Osteocyte (in vitro differentiated cells): ENCODE data around the gene MTX1. TPM values are rescaled to one million over a fixed set of nuclear protein-coding genes. Genes with fewer than 3 reads are reported as not detected.

Experiments used
- DNase-seq: peaks from one replicate; pipeline ENCODE4 v3.0.0; 2021; ENCODE audit warnings: mixed read lengths; ENCODE audit not compliant: unreplicated experiment; ENCODE audit errors: extremely low spot score
- H3K27ac Mint-ChIP-seq: one replicate; pipeline ENCODE4 v1.8.0; 2021; ENCODE audit warnings: mild to moderate bottlenecking, mixed read lengths; ENCODE audit not compliant: unreplicated experiment
- H3K27me3 Mint-ChIP-seq: one replicate; pipeline ENCODE4 v1.8.0; 2021; ENCODE audit warnings: mixed read lengths; ENCODE audit not compliant: unreplicated experiment
- H3K36me3 Mint-ChIP-seq: one replicate; pipeline ENCODE4 v1.8.0; 2021; ENCODE audit warnings: mixed read lengths; ENCODE audit not compliant: unreplicated experiment
- H3K4me1 Mint-ChIP-seq: one replicate; pipeline ENCODE4 v1.8.0; 2021; ENCODE audit warnings: mixed read lengths; ENCODE audit not compliant: unreplicated experiment
- H3K4me3 Mint-ChIP-seq: one replicate; pipeline ENCODE4 v1.8.0; 2021; ENCODE audit warnings: mild to moderate bottlenecking, moderate library complexity, mixed read lengths; ENCODE audit not compliant: unreplicated experiment
- H3K9me3 Mint-ChIP-seq: one replicate; pipeline ENCODE4 v1.8.0; 2021; ENCODE audit warnings: mixed read lengths; ENCODE audit not compliant: unreplicated experiment
- CTCF ChIP-seq: fragments of 200-600 bp; sonication (generic); IDR thresholded peaks from 2 replicates; pipeline ENCODE4 v1.5.0; 2021; ENCODE audit warnings: antibody characterized with exemption, mild to moderate bottlenecking, moderate library complexity
- total RNA-seq: library from RNA; stranded (reverse); gene quantifications from 2 replicates; pipeline ENCODE4 v1.2.1, GENCODE V29; 2021

Gene MTX1
- total RNA-seq, 1 donor from 2014 or later = 33.2 TPM

GRCh38 chr1:155261852-155262673 lies 53.6 kb downstream of the MTX1 start, which contains the start of gene SCAMP3:
SCAMP3 (minus strand) TSS chr1:155262360; CDS start chr1:155262151, 209 bp downstream.
- peak; percentile 97 for DNase-seq
- H3K27ac Mint-ChIP-seq = peak within 1 kb of the TSS; percentile 93
- H3K9me3 Mint-ChIP-seq = no peaks in the 10 kb centered on the region
- no peak for TF ChIP-seq CTCF
- peaks cover 22% of the 10 kb centered on the region for H3K4me1 Mint-ChIP-seq
- peaks cover 38% of the 10 kb centered on the region for H3K36me3 Mint-ChIP-seq
- H3K4me3 Mint-ChIP-seq = peak within 1 kb of the TSS; percentile 97
- H3K27me3 Mint-ChIP-seq = no peaks in the 10 kb centered on the region

- DNase-seq = no peak
- no peak for TF ChIP-seq CTCF
- Mint-ChIP-seq H3K27me3 (no peaks in the 10 kb centered on the region), H3K36me3 (peaks cover 40% of the 10 kb centered on the region), H3K9me3 (no peaks in the 10 kb centered on the region), H3K27ac (peak overlapping the region; percentile 43), H3K4me3 (peak overlapping the region; percentile 1), H3K4me1 (peaks cover 22% of the 10 kb centered on the region)
Observed at GRCh38 chr1:155263067-155263466, 54.6 kb downstream of the MTX1 start.

Other genes with a start within 250 kb of the MTX1 start
- gene PYGO2, start 246.9 kb upstream of the MTX1 start, total RNA-seq = 29.2 and 30.4 TPM in 2 replicates
- 219 and 239 TPM in 2 replicates for gene SHC1, start 237.9 kb upstream of the MTX1 start, total RNA-seq
- 38.5 and 39.6 TPM in 2 replicates for gene CKS1B, start 234.0 kb upstream of the MTX1 start, total RNA-seq
- gene FLAD1, start 225.4 kb upstream of the MTX1 start, total RNA-seq = 30.2 and 31.2 TPM in 2 replicates
- not detected in 2 replicates for gene LENEP, start 215.1 kb upstream of the MTX1 start, total RNA-seq
- 34.4 and 37.8 TPM in 2 replicates for gene ZBTB7B, start 205.9 kb upstream of the MTX1 start, total RNA-seq
- gene DCST2, start 174.9 kb upstream of the MTX1 start, total RNA-seq = 0.75 and 1.0 TPM in 2 replicates
- not detected in 2 replicates for gene DCST1, start 174.9 kb upstream of the MTX1 start, total RNA-seq
- gene ADAM15, start 157.4 kb upstream of the MTX1 start, total RNA-seq = 88.4 and 89.4 TPM in 2 replicates
- 10.1 and 12.4 TPM in 2 replicates for gene EFNA4, start 145.0 kb upstream of the MTX1 start, total RNA-seq
- gene EFNA3, start 129.9 kb upstream of the MTX1 start, total RNA-seq = 2.1 and 2.9 TPM in 2 replicates
- 29.3 and 31.3 TPM in 2 replicates for gene EFNA1, start 80.8 kb upstream of the MTX1 start, total RNA-seq
- gene SLC50A1, start 72.8 kb upstream of the MTX1 start, total RNA-seq = 26.5 and 26.6 TPM in 2 replicates
- 61.3 and 64.4 TPM in 2 replicates for gene DPM3, start 68.2 kb upstream of the MTX1 start, total RNA-seq
- gene KRTCAP2, start 35.4 kb upstream of the MTX1 start, total RNA-seq = 190 and 201 TPM in 2 replicates
- gene TRIM46, start 34.8 kb upstream of the MTX1 start, total RNA-seq = 6.1 and 7.7 TPM in 2 replicates
- 55.4 and 57.2 TPM in 2 replicates for gene THBS3, start 798 bp upstream of the MTX1 start, total RNA-seq
- gene ENTREP3, start 46.8 kb downstream of the MTX1 start, total RNA-seq = 36.6 and 37.6 TPM in 2 replicates
- 73.7 and 74.6 TPM in 2 replicates for gene SCAMP3, start 53.7 kb downstream of the MTX1 start, total RNA-seq
- 53.7 and 63.5 TPM in 2 replicates for gene CLK2, start 64.8 kb downstream of the MTX1 start, total RNA-seq
- 3.7 and 4.1 TPM in 2 replicates for gene HCN3, start 68.8 kb downstream of the MTX1 start, total RNA-seq
- gene PKLR, start 92.7 kb downstream of the MTX1 start, total RNA-seq = not detected in 2 replicates
- gene FDPS, start 100.2 kb downstream of the MTX1 start, total RNA-seq = 119 and 127 TPM in 2 replicates
- 34.4 and 35.4 TPM in 2 replicates for gene RUSC1, start 112.2 kb downstream of the MTX1 start, total RNA-seq